Measurements from ENCODE around the gene PCDHB5. TPM values are rescaled to one million over a fixed set of nuclear protein-coding genes. Genes with fewer than 3 reads are reported as not detected.
"Not testable (repeated sequence)": the region's sequence is repeated elsewhere in the genome, so short reads cannot be mapped to it uniquely, and the experiment has no call there.

PCDHB5 gene
- total and polyA plus RNA-seq, 2 of the 13 experiments (the other 11 are each of a cell fraction or from before 2014, with no cell fraction given): 0.07 to 0.08 TPM

GRCh38 chr5:141096181-141096580, 38.8 kb upstream of the PCDHB5 start:
- H3K4me3 ChIP-seq (replicated peaks in 1 of 3; ENCODE audit: insufficient read depth in 1 of 3, low read depth in 2 of 3, low read length in 3 of 3); H3K79me2 ChIP-seq (ENCODE audit: insufficient read depth, low read length); ATAC-seq; FAIRE-seq; BruUV-seq (replicated peaks); H3K4me2 ChIP-seq (ENCODE audit: low read depth, low read length); H3K27me3 ChIP-seq (ENCODE audit: control insufficient read depth in 1 of 2, insufficient read depth in 2 of 2, low read length in 2 of 2); H2AFZ ChIP-seq (ENCODE audit: low read length); DNase-seq (ENCODE audit: low spot score); H3K9me3 ChIP-seq (ENCODE audit: low read length); H3K9ac ChIP-seq (ENCODE audit: insufficient read depth, low read depth, low read length); CTCF ChIA-PET (ENCODE audit: low intra/inter-chr PET ratio, low total read pairs); H3K36me3 ChIP-seq (replicated peaks in 1 of 2; ENCODE audit: control insufficient read depth in 1 of 2, insufficient read depth in 2 of 2, low read length in 2 of 2); H3K27ac ChIP-seq (ENCODE audit: extremely low read length, insufficient read depth, low read length); H4K20me1 ChIP-seq (ENCODE audit: insufficient read depth, low read length); intact Hi-C loops (cut with micrococcal nuclease; ENCODE audit: unreplicated experiment); POLR2A ChIA-PET: not testable (repeated sequence)
- in situ Hi-C loops (cut with HindIII; ENCODE audit: extremely low pct_ligation_motif_present, low pct_unique_long_range_greater_than_20kb): loop anchor here (10.0 kb wide), 1 partner anchor 459 kb away; no protein-coding TSS in a partner anchor
- peaks cover 11% of the 10 kb centered on the region for H3K4me1 ChIP-seq (ENCODE audit: insufficient read depth, low read length)
- WGBS (ENCODE audit: low lambda C conversion rate): 93% methylated on average over 23 of the region's 46 CpGs

- FAIRE-seq; H2AFZ ChIP-seq (ENCODE audit: low read length); H3K4me3 ChIP-seq (replicated peaks in 1 of 3; ENCODE audit: insufficient read depth in 1 of 3, low read depth in 2 of 3, low read length in 3 of 3); H3K36me3 ChIP-seq (replicated peaks in 1 of 2; ENCODE audit: control insufficient read depth in 1 of 2, insufficient read depth in 2 of 2, low read length in 2 of 2); BruUV-seq (replicated peaks); H3K27ac ChIP-seq (ENCODE audit: extremely low read length, insufficient read depth, low read length); DNase-seq (ENCODE audit: low spot score); H3K9ac ChIP-seq (ENCODE audit: insufficient read depth, low read depth, low read length); CTCF ChIA-PET (ENCODE audit: low intra/inter-chr PET ratio, low total read pairs); ATAC-seq; POLR2A ChIA-PET; intact Hi-C loops (cut with micrococcal nuclease; ENCODE audit: unreplicated experiment); H3K9me3 ChIP-seq (ENCODE audit: low read length); H3K27me3 ChIP-seq (ENCODE audit: control insufficient read depth in 1 of 2, insufficient read depth in 2 of 2, low read length in 2 of 2); H3K79me2 ChIP-seq (ENCODE audit: insufficient read depth, low read length); H3K4me2 ChIP-seq (ENCODE audit: low read depth, low read length); H4K20me1 ChIP-seq (ENCODE audit: insufficient read depth, low read length): not testable (repeated sequence)
- in situ Hi-C loops (cut with HindIII; ENCODE audit: extremely low pct_ligation_motif_present, low pct_unique_long_range_greater_than_20kb): loop anchor here (10.0 kb wide), 1 partner anchor 458 kb away; no protein-coding TSS in a partner anchor
- 91% methylated on average over 13 of the region's 38 CpGs for WGBS (ENCODE audit: low lambda C conversion rate)
- H3K4me1 ChIP-seq (ENCODE audit: insufficient read depth, low read length): peaks cover 11% of the 10 kb centered on the region
Measured at GRCh38 chr5:141096586-141096985, 38.4 kb upstream of the PCDHB5 start.

GRCh38 chr5:141100243-141100805, 34.7 kb upstream of the PCDHB5 start, which contains the start of gene PCDHB3:
Gene PCDHB3, plus strand, starts transcription at chr5:141100473. Its CDS starts 177 bp downstream, at chr5:141100650.
- Histone ChIP-seq H3K79me2 (ENCODE audit: insufficient read depth, low read length) (no peaks in the 10 kb centered on the region), H4K20me1 (ENCODE audit: insufficient read depth, low read length) (no peaks in the 10 kb centered on the region), H3K9ac (ENCODE audit: insufficient read depth, low read depth, low read length) (no peak within 1 kb of the TSS), H3K27me3 (ENCODE audit: control insufficient read depth in 1 of 2, insufficient read depth in 2 of 2, low read length in 2 of 2) (no peaks in the 10 kb centered on the region), H3K4me1 (ENCODE audit: insufficient read depth, low read length) (no peaks in the 10 kb centered on the region; the same call in 1 of the 2 replicates), H2AFZ (ENCODE audit: low read length) (no peak within 1 kb of the TSS), H3K9me3 (ENCODE audit: low read length) (no peaks in the 10 kb centered on the region), H3K4me2 (ENCODE audit: low read depth, low read length) (no peak within 1 kb of the TSS), H3K36me3 (replicated peaks in 1 of 2; ENCODE audit: control insufficient read depth in 1 of 2, insufficient read depth in 2 of 2, low read length in 2 of 2) (no peaks in the 10 kb centered on the region), H3K4me3 (replicated peaks in 1 of 3; ENCODE audit: insufficient read depth in 1 of 3, low read depth in 2 of 3, low read length in 3 of 3) (no peak within 1 kb of the TSS), H3K27ac (ENCODE audit: extremely low read length, insufficient read depth, low read length) (no peak within 1 kb of the TSS)
- WGBS (ENCODE audit: low lambda C conversion rate): 79% methylated on average over 19 of the region's 19 CpGs
- in situ Hi-C loops (cut with HindIII; ENCODE audit: extremely low pct_ligation_motif_present, low pct_unique_long_range_greater_than_20kb): no loop called here
- ATAC-seq: no peak
- no TSS peak for BruUV-seq (replicated peaks)
- ChIA-PET POLR2A (no interaction called here), CTCF (ENCODE audit: low intra/inter-chr PET ratio, low total read pairs) (no interaction called here)
- intact Hi-C loops (cut with micrococcal nuclease; ENCODE audit: unreplicated experiment): no loop called here
- peak; percentile 21 for DNase-seq (ENCODE audit: low spot score)
- FAIRE-seq: no peak
- peak; percentile 38 for TF ChIP-seq CTCF (CRISPR knock-in tag; IDR thresholded peaks at IDR 0.05)
- TF ChIP-seq ZNF800 (CRISPR knock-in tag; IDR thresholded peaks at IDR 0.05): no peak
- no peak for TF ChIP-seq SMYD3 (CRISPR knock-in tag; IDR thresholded peaks at IDR 0.05)
- TF ChIP-seq MED8 (CRISPR knock-in tag; IDR thresholded peaks at IDR 0.05; ENCODE audit: insufficient replicate concordance): no peak
- no peak for TF ChIP-seq DMAP1 (CRISPR knock-in tag; IDR thresholded peaks at IDR 0.05)
- TF ChIP-seq NR2F2 (IDR thresholded peaks at IDR 0.05; ENCODE audit: borderline replicate concordance, low read depth): no peak
- TF ChIP-seq ZFP36 (IDR thresholded peaks at IDR 0.05; ENCODE audit: borderline replicate concordance, low read depth, low read length, partially characterized antibody): no peak
- TF ChIP-seq MEIS1 (CRISPR knock-in tag; IDR thresholded peaks at IDR 0.05; ENCODE audit: borderline replicate concordance): no peak
